Activated naive CD4-positive, alpha-beta T cell treated with anti-CD3 and anti-CD28 coated beads, Interleukin-2, amount 10 ng/mL, durations not matched to agents 7 days and 5 days (primary cell): ENCODE measurements around the gene SLC7A6.

Experiments
- CTCF ChIA-PET: fragments of 350-600 bp; sonication (Branson Sonifier 250); formaldehyde crosslinking; loops from one replicate; lab custom pipeline; 2021; ENCODE audit warnings: antibody characterized with exemption; lab: Charles Lee
- DNase-seq: peaks from one replicate; pipeline ENCODE4 v3.0.0-alpha.2; 2020
- H3K27ac Mint-ChIP-seq: one replicate; pipeline ENCODE4 v1.8.0; 2021; ENCODE audit warnings: mild to moderate bottlenecking, moderate library complexity, mixed read lengths
- H3K27me3 Mint-ChIP-seq: one replicate; pipeline ENCODE4 v1.8.0; 2021; ENCODE audit warnings: mild to moderate bottlenecking, mixed read lengths
- H3K36me3 Mint-ChIP-seq: one replicate; pipeline ENCODE4 v1.8.0; 2021; ENCODE audit warnings: mixed read lengths
- H3K4me1 Mint-ChIP-seq: one replicate; pipeline ENCODE4 v1.8.0; 2021; ENCODE audit warnings: mixed read lengths
- H3K4me3 Mint-ChIP-seq: one replicate; pipeline ENCODE4 v1.8.0; 2021; ENCODE audit warnings: mild to moderate bottlenecking, moderate library complexity, mixed read lengths
- H3K9me3 Mint-ChIP-seq: one replicate; pipeline ENCODE4 v1.8.0; 2021; ENCODE audit warnings: mixed read lengths

SLC7A6 gene

DNA sequence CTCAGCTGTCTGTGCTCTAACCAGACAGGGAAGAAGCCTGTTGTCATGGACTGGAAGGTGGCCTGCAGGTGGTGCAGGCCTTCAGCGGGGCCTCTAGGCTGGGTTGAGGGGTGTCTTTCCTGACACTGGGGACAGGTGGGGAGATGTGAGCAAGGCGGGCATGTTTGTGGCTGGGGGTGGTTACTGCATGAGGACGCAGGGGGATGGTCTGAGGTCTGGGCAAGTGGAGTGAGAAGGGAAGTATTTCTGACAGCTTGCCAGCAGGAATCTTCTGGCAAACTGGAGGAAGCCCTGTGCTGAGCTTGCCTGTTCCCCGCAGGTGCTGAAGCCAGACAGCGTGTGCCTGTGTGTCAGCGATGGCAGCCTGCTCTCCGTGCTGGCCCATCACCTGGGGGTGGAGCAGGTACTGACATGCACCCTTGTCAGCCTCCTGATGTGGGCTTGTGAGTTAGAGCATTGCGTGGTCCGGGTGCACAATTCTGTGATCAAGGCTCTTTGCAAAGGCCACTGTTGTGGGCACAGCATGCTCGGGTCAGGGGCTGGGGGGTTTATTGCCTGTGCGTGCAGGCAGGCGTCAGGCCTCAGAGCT is 82.7 kb downstream of the SLC7A6 start:
- CTCF ChIA-PET = interaction anchor here (1.1 kb wide), 1 partner anchor 85 kb away, joined by 3 read pairs; no protein-coding TSS in a partner anchor
- no peak overlapping the region for H3K27ac Mint-ChIP-seq
- peaks cover 13% of the 10 kb centered on the region for H3K4me1 Mint-ChIP-seq
- H3K36me3 Mint-ChIP-seq = peaks cover 67% of the 10 kb centered on the region
- DNase-seq = no peak
- H3K27me3 Mint-ChIP-seq = no peaks in the 10 kb centered on the region
- H3K4me3 Mint-ChIP-seq = no peak overlapping the region
- no peaks in the 10 kb centered on the region for H3K9me3 Mint-ChIP-seq

DNA sequence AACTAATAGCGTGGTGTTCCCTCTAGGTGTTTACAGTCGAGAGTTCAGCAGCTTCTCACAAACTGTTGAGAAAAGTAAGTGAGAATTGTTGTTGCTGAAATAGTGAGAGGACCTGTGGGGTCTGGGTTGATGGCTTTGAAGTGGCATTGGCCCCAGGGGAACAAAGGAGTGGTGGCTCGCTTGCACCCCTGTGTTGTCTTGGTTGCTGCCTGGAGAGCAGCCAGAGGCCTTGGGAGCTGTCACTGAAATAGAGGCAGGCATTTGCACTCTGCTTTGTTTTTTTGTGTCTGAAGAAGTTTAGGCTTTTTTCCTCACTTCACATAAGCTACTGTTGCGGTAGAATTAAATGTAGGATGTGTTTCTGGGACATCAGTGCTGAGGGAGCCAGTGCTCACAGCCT is 83.3 kb downstream of the SLC7A6 start:
- H3K4me1 Mint-ChIP-seq = peaks cover 13% of the 10 kb centered on the region
- no peak overlapping the region for H3K27ac Mint-ChIP-seq
- H3K9me3 Mint-ChIP-seq = no peaks in the 10 kb centered on the region
- no peak overlapping the region for H3K4me3 Mint-ChIP-seq
- H3K27me3 Mint-ChIP-seq = no peaks in the 10 kb centered on the region
- CTCF ChIA-PET = interaction anchor here (1.1 kb wide), 1 partner anchor 85 kb away, joined by 3 read pairs; no protein-coding TSS in a partner anchor
- DNase-seq = no peak
- H3K36me3 Mint-ChIP-seq = peaks cover 67% of the 10 kb centered on the region

DNA sequence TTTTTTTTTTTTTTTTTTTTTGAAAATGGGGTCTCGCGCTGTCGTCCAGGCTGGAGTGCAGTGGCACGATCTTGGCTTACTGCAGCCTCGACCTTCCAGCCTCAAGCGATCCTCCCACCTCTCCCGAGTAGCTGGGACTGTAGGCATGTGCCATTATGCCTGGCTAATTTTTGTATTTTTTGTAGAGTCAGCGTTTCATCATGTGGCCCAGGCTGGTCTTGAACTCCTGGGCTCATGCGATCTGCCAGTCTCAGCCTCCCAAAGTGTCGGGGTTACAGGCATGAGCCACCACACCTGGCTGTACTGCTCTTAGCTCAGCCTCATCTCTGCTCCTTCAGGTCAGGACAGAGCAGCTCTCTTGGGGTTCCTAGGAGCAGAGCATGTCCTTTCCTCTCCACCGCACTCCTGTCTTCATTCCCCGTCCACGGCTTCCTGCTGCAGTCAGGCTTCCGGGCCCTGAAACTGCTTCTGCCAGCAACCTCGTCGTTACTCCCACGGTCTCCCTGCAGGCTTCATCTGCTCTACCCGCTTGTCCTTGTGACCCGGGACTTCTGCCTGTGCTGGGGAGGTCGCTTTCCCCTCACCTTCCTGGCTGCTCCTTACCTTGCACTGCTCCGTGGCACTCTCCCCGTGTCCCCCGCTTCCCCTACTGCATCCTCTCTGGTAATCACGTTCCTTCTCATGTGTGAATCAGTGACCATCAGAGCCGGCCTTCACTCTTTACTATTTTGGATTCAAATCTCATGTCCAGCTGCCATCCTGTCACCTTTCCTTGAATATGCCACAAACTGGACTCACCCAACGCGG is 84.5 kb downstream of the SLC7A6 start:
- Mint-ChIP-seq H3K27me3 (peaks cover 5% of the 10 kb centered on the region), H3K27ac (no peak overlapping the region), H3K9me3 (no peaks in the 10 kb centered on the region), H3K4me3 (no peak overlapping the region), H3K36me3 (peaks cover 71% of the 10 kb centered on the region), H3K4me1 (peaks cover 15% of the 10 kb centered on the region)
- DNase-seq = no peak
- CTCF ChIA-PET = interaction anchor here (1.0 kb wide), 1 partner anchor 85 kb away, joined by 3 read pairs; no protein-coding TSS in a partner anchor

GRCh38 chr16:68349838-68350410 is 85.6 kb downstream of the SLC7A6 start:
- no peaks in the 10 kb centered on the region for H3K9me3 Mint-ChIP-seq
- CTCF ChIA-PET = interaction anchor here (1.0 kb wide), 1 partner anchor 86 kb away, joined by 3 read pairs; no protein-coding TSS in a partner anchor
- peaks cover 6% of the 10 kb centered on the region for H3K27me3 Mint-ChIP-seq
- H3K4me3 Mint-ChIP-seq = no peak overlapping the region
- H3K27ac Mint-ChIP-seq = no peak overlapping the region
- H3K36me3 Mint-ChIP-seq = peaks cover 79% of the 10 kb centered on the region
- H3K4me1 Mint-ChIP-seq = peaks cover 20% of the 10 kb centered on the region
- DNase-seq = no peak

DNA sequence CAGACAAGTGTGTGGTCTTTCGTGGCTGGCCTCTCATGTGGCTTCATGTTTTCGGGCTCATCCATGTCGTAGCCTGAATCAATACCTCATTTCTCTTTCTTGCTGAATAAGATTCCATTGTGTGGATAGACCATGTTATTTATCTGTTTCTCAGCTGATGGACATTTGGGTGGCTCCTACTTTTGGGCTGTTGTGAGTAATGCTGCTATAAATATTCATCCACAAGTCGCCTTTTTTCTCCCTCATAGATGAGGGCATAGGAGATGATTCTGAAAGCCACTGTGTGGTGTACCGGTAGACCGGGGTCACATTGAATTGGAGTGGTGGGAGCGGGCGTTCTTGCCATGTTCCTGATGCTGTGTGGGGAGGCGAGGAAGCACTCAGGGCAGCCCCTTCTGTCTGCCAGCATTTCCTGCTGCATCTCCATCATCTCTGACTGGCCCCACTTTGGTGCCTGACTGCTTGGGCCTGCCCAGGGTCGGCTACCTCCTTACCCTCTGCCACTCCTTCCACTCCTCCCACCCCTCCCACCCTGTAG is 86.6 kb downstream of the SLC7A6 start:
- Mint-ChIP-seq H3K36me3 (peaks cover 84% of the 10 kb centered on the region), H3K4me1 (peaks cover 27% of the 10 kb centered on the region), H3K27ac (no peak overlapping the region), H3K27me3 (peaks cover 14% of the 10 kb centered on the region), H3K4me3 (no peak overlapping the region), H3K9me3 (no peaks in the 10 kb centered on the region)
- no peak for DNase-seq
- CTCF ChIA-PET = no interaction called here
